ENCODE measurements around the gene METRNL.

METRNL gene

DNA sequence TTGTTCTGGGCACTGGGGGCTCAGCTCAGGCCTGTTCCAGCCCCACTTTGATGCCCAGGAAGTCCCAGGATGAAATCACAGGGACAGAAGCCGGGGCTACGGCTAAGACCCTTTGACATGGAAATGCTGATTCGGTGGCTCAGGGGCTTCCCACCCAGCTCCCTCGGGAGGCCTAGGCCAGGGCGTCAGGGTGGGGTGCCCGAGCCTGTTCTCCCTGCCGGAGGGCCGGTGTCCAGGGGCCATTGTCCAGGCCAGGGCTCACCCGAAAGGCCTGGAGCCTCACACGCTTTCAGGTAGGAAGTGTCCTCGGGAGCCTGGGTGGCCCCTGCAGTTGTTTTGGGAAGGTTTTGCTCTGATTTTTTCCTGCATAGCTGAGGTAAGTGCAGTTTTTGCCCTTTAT, 34.0 kb downstream of the METRNL start:
- no peak overlapping the region for H3K9ac ChIP-seq (ENCODE audit: low read length)

DNA sequence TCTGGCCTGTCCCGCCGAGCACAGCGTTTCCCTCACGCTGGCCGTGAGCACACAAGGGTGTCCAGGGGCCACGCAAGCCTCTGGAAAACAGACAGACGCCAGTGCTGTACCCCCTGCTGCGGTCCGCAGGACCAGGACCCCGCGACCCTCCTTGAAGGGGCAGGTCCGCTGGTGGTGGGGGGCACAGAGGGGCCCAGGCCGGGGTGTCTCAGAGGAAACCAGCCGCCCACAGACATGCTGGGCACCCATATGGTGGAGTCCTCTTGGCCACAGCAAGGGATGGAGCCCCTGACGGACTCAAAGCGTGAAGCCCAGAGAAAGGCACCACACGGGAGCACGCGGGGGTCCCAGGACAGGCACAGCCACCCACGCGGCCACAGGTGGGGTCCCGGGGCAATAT, 34.4 kb downstream of the METRNL start:
- no peaks in the 10 kb centered on the region for H3K9me3 ChIP-seq (ENCODE audit: insufficient read depth, low read length)
- H3K36me3 ChIP-seq (replicated peaks; ENCODE audit: low read depth, low read length): no peaks in the 10 kb centered on the region
- H3K4me3 ChIP-seq (ENCODE audit: low read length): no peak overlapping the region
- TF ChIP-seq, protein P1, sequence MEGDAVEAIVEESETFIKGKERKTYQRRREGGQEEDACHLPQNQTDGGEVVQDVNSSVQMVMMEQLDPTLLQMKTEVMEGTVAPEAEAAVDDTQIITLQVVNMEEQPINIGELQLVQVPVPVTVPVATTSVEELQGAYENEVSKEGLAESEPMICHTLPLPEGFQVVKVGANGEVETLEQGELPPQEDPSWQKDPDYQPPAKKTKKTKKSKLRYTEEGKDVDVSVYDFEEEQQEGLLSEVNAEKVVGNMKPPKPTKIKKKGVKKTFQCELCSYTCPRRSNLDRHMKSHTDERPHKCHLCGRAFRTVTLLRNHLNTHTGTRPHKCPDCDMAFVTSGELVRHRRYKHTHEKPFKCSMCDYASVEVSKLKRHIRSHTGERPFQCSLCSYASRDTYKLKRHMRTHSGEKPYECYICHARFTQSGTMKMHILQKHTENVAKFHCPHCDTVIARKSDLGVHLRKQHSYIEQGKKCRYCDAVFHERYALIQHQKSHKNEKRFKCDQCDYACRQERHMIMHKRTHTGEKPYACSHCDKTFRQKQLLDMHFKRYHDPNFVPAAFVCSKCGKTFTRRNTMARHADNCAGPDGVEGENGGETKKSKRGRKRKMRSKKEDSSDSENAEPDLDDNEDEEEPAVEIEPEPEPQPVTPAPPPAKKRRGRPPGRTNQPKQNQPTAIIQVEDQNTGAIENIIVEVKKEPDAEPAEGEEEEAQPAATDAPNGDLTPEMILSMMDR (IDR thresholded peaks at IDR 0.05; ENCODE audit: low read depth, low read length): no peak
- no peak for TF ChIP-seq EZH2phosphoT487 (IDR thresholded peaks at IDR 0.05; ENCODE audit: low read depth)
- H3K9ac ChIP-seq (ENCODE audit: low read length): no peak overlapping the region
- peaks cover 23% of the 10 kb centered on the region for H3K27me3 ChIP-seq (ENCODE audit: low read depth, low read length)
- no peak overlapping the region for H2AFZ ChIP-seq (ENCODE audit: low read depth, low read length)
- no peak overlapping the region for H3K27ac ChIP-seq (ENCODE audit: low read length)
- no peaks in the 10 kb centered on the region; the same call in 1 of the 2 replicates for H4K20me1 ChIP-seq (ENCODE audit: insufficient read depth, low read length)
- H3K4me1 ChIP-seq (ENCODE audit: low read length): no peaks in the 10 kb centered on the region
- no peaks in the 10 kb centered on the region for H3K79me2 ChIP-seq (ENCODE audit: low read length)
- H3K4me2 ChIP-seq (ENCODE audit: low read length): no peak overlapping the region

More for the DNA sequence above, 34.0 kb downstream of the METRNL start:
- no peaks in the 10 kb centered on the region for H3K79me2 ChIP-seq (ENCODE audit: low read length)
- no peaks in the 10 kb centered on the region for H3K9me3 ChIP-seq (ENCODE audit: insufficient read depth, low read length)
- H3K36me3 ChIP-seq (replicated peaks; ENCODE audit: low read depth, low read length): no peaks in the 10 kb centered on the region
- no peak overlapping the region for H3K27ac ChIP-seq (ENCODE audit: low read length)
- H3K4me3 ChIP-seq (ENCODE audit: low read length): no peak overlapping the region
- no peak overlapping the region for H2AFZ ChIP-seq (ENCODE audit: low read depth, low read length)
- H3K4me1 ChIP-seq (ENCODE audit: low read length): no peaks in the 10 kb centered on the region
- peaks cover 19% of the 10 kb centered on the region for H3K27me3 ChIP-seq (ENCODE audit: low read depth, low read length)
- no peak overlapping the region for H3K4me2 ChIP-seq (ENCODE audit: low read length)
- no peak for TF ChIP-seq EZH2phosphoT487 (IDR thresholded peaks at IDR 0.05; ENCODE audit: low read depth)
- TF ChIP-seq, protein P1 (IDR thresholded peaks at IDR 0.05; ENCODE audit: low read depth, low read length): no peak
- H4K20me1 ChIP-seq (ENCODE audit: insufficient read depth, low read length): no peaks in the 10 kb centered on the region

DNA sequence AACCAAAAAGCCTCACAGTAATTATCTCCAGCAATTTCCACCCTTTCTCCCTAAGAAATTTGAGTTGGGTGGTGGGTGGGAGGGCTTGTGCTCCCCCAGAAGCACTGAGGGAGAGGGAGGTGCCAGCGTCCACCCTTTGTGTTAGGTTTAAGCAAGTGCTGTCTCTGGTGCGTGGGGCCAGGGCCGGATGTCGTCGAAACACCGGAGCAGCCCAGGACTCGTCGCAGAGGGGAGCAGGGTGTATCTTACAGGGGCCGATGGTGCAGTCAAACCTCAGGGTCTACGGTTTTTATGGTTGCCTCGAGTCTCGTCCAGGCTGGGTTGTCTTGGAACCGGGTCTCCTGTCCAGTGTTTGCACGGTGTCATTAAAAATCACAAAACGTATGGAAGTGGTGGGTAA, 35.3 kb downstream of the METRNL start:
- Histone ChIP-seq H3K27me3 (ENCODE audit: low read depth, low read length) (peaks cover 29% of the 10 kb centered on the region), H4K20me1 (ENCODE audit: insufficient read depth, low read length) (no peaks in the 10 kb centered on the region; the same call in 1 of the 2 replicates), H2AFZ (ENCODE audit: low read depth, low read length) (no peak overlapping the region), H3K4me2 (ENCODE audit: low read length) (no peak overlapping the region), H3K79me2 (ENCODE audit: low read length) (no peaks in the 10 kb centered on the region), H3K4me1 (ENCODE audit: low read length) (no peaks in the 10 kb centered on the region), H3K27ac (ENCODE audit: low read length) (no peak overlapping the region), H3K9ac (ENCODE audit: low read length) (no peak overlapping the region), H3K4me3 (ENCODE audit: low read length) (no peak overlapping the region), H3K36me3 (replicated peaks; ENCODE audit: low read depth, low read length) (no peaks in the 10 kb centered on the region), H3K9me3 (ENCODE audit: insufficient read depth, low read length) (no peaks in the 10 kb centered on the region)
- TF ChIP-seq, protein P1 (IDR thresholded peaks at IDR 0.05; ENCODE audit: low read depth, low read length): no peak
- no peak for TF ChIP-seq EZH2phosphoT487 (IDR thresholded peaks at IDR 0.05; ENCODE audit: low read depth)

DNA sequence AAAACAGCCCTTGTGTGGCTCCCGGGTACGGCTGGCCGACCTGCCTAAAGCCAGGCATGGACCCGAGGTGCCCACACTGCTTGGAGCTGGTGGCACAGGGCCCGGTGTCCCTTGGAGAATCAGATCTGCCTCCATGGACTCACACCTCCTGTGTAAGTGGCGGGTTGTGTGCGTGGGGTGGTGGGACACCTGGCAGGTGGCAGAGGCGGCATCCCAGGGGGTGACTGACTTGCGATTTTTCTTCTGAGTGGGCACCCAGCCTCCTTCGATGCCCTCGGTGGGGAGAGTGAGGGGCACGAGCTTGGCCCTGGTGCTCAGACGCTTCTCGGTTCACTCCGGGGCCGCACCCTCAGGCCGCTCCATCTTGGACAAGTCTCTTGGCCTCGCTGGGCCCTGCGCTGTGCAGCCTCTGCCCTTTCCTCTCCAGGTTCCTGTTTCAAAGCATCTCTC, 35.8 kb downstream of the METRNL start:
- H3K4me2 ChIP-seq (ENCODE audit: low read length): no peak overlapping the region
- no peak overlapping the region for H3K27ac ChIP-seq (ENCODE audit: low read length)
- peaks cover 29% of the 10 kb centered on the region for H3K27me3 ChIP-seq (ENCODE audit: low read depth, low read length)
- H3K4me1 ChIP-seq (ENCODE audit: low read length): 0 out of 2 replicates have a peak, but pooled peaks cover 2% of the 10 kb centered on the region
- H4K20me1 ChIP-seq (ENCODE audit: insufficient read depth, low read length): no peaks in the 10 kb centered on the region; the same call in 1 of the 2 replicates
- no peaks in the 10 kb centered on the region for H3K36me3 ChIP-seq (replicated peaks; ENCODE audit: low read depth, low read length)
- H3K9me3 ChIP-seq (ENCODE audit: insufficient read depth, low read length): no peaks in the 10 kb centered on the region
- no peak overlapping the region for H3K9ac ChIP-seq (ENCODE audit: low read length)
- no peak overlapping the region for H3K4me3 ChIP-seq (ENCODE audit: low read length)
- no peak overlapping the region for H2AFZ ChIP-seq (ENCODE audit: low read depth, low read length)
- TF ChIP-seq, protein P1 (IDR thresholded peaks at IDR 0.05; ENCODE audit: low read depth, low read length): no peak
- TF ChIP-seq EZH2phosphoT487 (IDR thresholded peaks at IDR 0.05; ENCODE audit: low read depth): no peak
- H3K79me2 ChIP-seq (ENCODE audit: low read length): no peaks in the 10 kb centered on the region
